Hematopoietic multipotent progenitor cell treated with erythropoietin and hydrocortisone succinate and interleukin-3 and kit ligand, for 15 days (in vitro differentiated cells): ENCODE results near the gene RAD51B.
A peak's percentile ranks its signal among the peaks of the same experiment; 100 is the strongest.
"Not testable (repeated sequence)": the region's sequence is repeated elsewhere in the genome, so short reads cannot be mapped to it uniquely, and the experiment has no call there.

ENCODE experiments used
- DNase-seq: peaks from one replicate; pipeline ENCODE4 v3.0.0-alpha.2; 2015; ENCODE audit warnings: low spot score

RAD51B gene

GRCh38 chr14:68212361-68212760 is 392.8 kb downstream of the RAD51B start:
- DNase-seq: no peak

GRCh38 chr14:68214431-68214830 is 394.9 kb downstream of the RAD51B start:
- no peak for DNase-seq

- DNase-seq: no peak
Measured at GRCh38 chr14:68215629-68216028, 396.1 kb downstream of the RAD51B start.

GRCh38 chr14:68216079-68216478 is 396.5 kb downstream of the RAD51B start:
- DNase-seq: no peak

GRCh38 chr14:68216957-68217356 is 397.4 kb downstream of the RAD51B start:
- DNase-seq: no peak

- DNase-seq: peak; percentile 48
Measured at GRCh38 chr14:68217791-68218340, 398.3 kb downstream of the RAD51B start.

GRCh38 chr14:68219407-68219806 is 399.8 kb downstream of the RAD51B start:
- no peak for DNase-seq

GRCh38 chr14:68221046-68221445 is 401.5 kb downstream of the RAD51B start:
- not testable (repeated sequence) for DNase-seq

- DNase-seq: no peak
Measured at GRCh38 chr14:68222154-68222553, 402.6 kb downstream of the RAD51B start.

GRCh38 chr14:68222726-68223125 is 403.1 kb downstream of the RAD51B start:
- no peak for DNase-seq

- DNase-seq: no peak
Measured at GRCh38 chr14:68223631-68224030, 404.1 kb downstream of the RAD51B start.

GRCh38 chr14:68225321-68225720 is 405.7 kb downstream of the RAD51B start:
- DNase-seq: no peak

GRCh38 chr14:68226523-68226922 is 406.9 kb downstream of the RAD51B start:
- DNase-seq: no peak

- DNase-seq: no peak
Measured at GRCh38 chr14:68228656-68229055, 409.1 kb downstream of the RAD51B start.

GRCh38 chr14:68229423-68230100 is 410.0 kb downstream of the RAD51B start:
- no peak for DNase-seq

GRCh38 chr14:68230202-68230949 is 410.8 kb downstream of the RAD51B start:
- no peak for DNase-seq

- no peak for DNase-seq
Measured at GRCh38 chr14:68230950-68231717, 411.6 kb downstream of the RAD51B start.

- no peak for DNase-seq
Measured at GRCh38 chr14:68231898-68232297, 412.3 kb downstream of the RAD51B start.

- peak; percentile 19 for DNase-seq
Measured at GRCh38 chr14:68232300-68233055, 412.9 kb downstream of the RAD51B start.

- DNase-seq: no peak
Measured at GRCh38 chr14:68233101-68233784, 413.7 kb downstream of the RAD51B start.
